ENCODE results near the gene SDK2. TPM values are rescaled to one million over a fixed set of nuclear protein-coding genes. Genes with fewer than 3 reads are reported as not detected.

Gene SDK2
- total and polyA plus RNA-seq, 2 of the 4 experiments (the other 2 are of a cell fraction) = under 0.01 to 0.03 TPM

GRCh38 chr17:73594598-73594997 lies 49.6 kb downstream of the SDK2 start:
- Histone ChIP-seq H2BK5ac (ENCODE audit: low read depth, low read length, poor library complexity, severe bottlenecking) (no peak overlapping the region), H3K18ac (ENCODE audit: low read depth, low read length) (no peak overlapping the region), H3K9me3 (ENCODE audit: control insufficient read depth, insufficient read depth, low read length) (peaks cover 3% of the 10 kb centered on the region), H4K8ac (ENCODE audit: low read depth in 2 of 2, low read length in 2 of 2) (no peak overlapping the region), H3K56ac (ENCODE audit: extremely low read depth, insufficient read depth, low read length) (no peak overlapping the region), H3K23ac (ENCODE audit: low read depth, low read length) (no peak overlapping the region), H4K20me1 (ENCODE audit: insufficient read depth, low read length) (no peaks in the 10 kb centered on the region), H2BK20ac (ENCODE audit: low read depth, low read length) (no peak overlapping the region), H3K4me3 (ENCODE audit: insufficient read depth, low read depth, low read length) (no peak overlapping the region), H3K14ac (replicated peaks; ENCODE audit: low read depth, low read length) (no peak overlapping the region), H3K36me3 (ENCODE audit: control insufficient read depth, insufficient read depth, low read length) (no peaks in the 10 kb centered on the region), H3K4ac (ENCODE audit: low read depth, low read length) (no peak overlapping the region), H3K27ac (ENCODE audit: insufficient read depth, low read length) (no peak overlapping the region), H4K5ac (ENCODE audit: low read depth, low read length) (no peak overlapping the region), H4K91ac (ENCODE audit: insufficient read depth, low read depth, low read length) (no peak overlapping the region), H3K27me3 (ENCODE audit: control insufficient read depth, insufficient read depth, low read length) (no peaks in the 10 kb centered on the region), H2AK9ac (replicated peaks; ENCODE audit: low read depth, low read length, poor library complexity) (no peak overlapping the region), H3K9ac (ENCODE audit: low read depth, low read length) (no peak overlapping the region), H3K9me1 (ENCODE audit: insufficient read depth, low read length) (no peaks in the 10 kb centered on the region), H2AK5ac (ENCODE audit: low read depth, low read length) (no peak overlapping the region), H3K79me1 (ENCODE audit: low read depth in 1 of 2, low read length in 2 of 2) (no peaks in the 10 kb centered on the region), H2BK15ac (ENCODE audit: low read depth, low read length) (no peak overlapping the region), H2BK120ac (ENCODE audit: low read depth, low read length) (no peak overlapping the region), H2AFZ (replicated peaks; ENCODE audit: low read length, poor library complexity) (no peak overlapping the region), H3K4me1 (ENCODE audit: control insufficient read depth, insufficient read depth, low read length) (no peaks in the 10 kb centered on the region), H3K4me2 (ENCODE audit: low read depth, low read length) (no peak overlapping the region)
- no peak for TF ChIP-seq RAD21 (IDR thresholded peaks at IDR 0.05; ENCODE audit: low read length)
- TF ChIP-seq NFE2L2 (IDR thresholded peaks at IDR 0.05; ENCODE audit: low read depth, low read length) = no peak
- no peak for TF ChIP-seq CTCF (conservative IDR thresholded peaks at IDR 0.05; ENCODE audit: low read depth, low read length)
- TF ChIP-seq BHLHE40 (IDR thresholded peaks at IDR 0.05; ENCODE audit: low read depth, low read length) = no peak
- TF ChIP-seq RCOR1 (IDR thresholded peaks at IDR 0.05; ENCODE audit: insufficient replicate concordance, low read length) = no peak
- TF ChIP-seq MAZ (IDR thresholded peaks at IDR 0.05; ENCODE audit: borderline replicate concordance, low read depth, low read length) = no peak
- no peak for TF ChIP-seq ELK1 (IDR thresholded peaks at IDR 0.05; ENCODE audit: borderline replicate concordance, low read depth, low read length)
- TF ChIP-seq POLR2A (IDR thresholded peaks at IDR 0.05; ENCODE audit: low read depth, low read length) = no peak
- TF ChIP-seq MXI1 (IDR thresholded peaks at IDR 0.05; ENCODE audit: borderline replicate concordance, low read depth, low read length) = no peak
- TF ChIP-seq SMC3 (IDR thresholded peaks at IDR 0.05; ENCODE audit: low read depth, low read length) = no peak
- TF ChIP-seq USF2 (IDR thresholded peaks at IDR 0.05; ENCODE audit: low read depth, low read length) = no peak
- no peak for TF ChIP-seq CHD1 (IDR thresholded peaks at IDR 0.05; ENCODE audit: low read depth, low read length)
- TF ChIP-seq CEBPB (IDR thresholded peaks at IDR 0.05; ENCODE audit: low read depth, low read length) = no peak
- no peak for TF ChIP-seq FOS (IDR thresholded peaks at IDR 0.05; ENCODE audit: low read depth, low read length)
- no peak for TF ChIP-seq MAFK (IDR thresholded peaks at IDR 0.05; ENCODE audit: low read depth, low read length)
- TF ChIP-seq RFX5 (IDR thresholded peaks at IDR 0.05; ENCODE audit: low read depth, low read length) = no peak
- dilution Hi-C loops (cut with HindIII; ENCODE audit: low sequenced_read_pairs, unreplicated experiment) (no loop called here), intact Hi-C loops (cut with micrococcal nuclease) (no loop called here), in situ Hi-C loops (cut with MboI; ENCODE audit: low sequenced_read_pairs) (no loop called here)
- WGBS, 2 experiments (ENCODE audit: extremely low coverage in 2 of 2, insufficient read length in 1 of 2) = 40% methylated on average over 1 of the region's 1 CpG; no CpG with 5 or more reads in 1 of the 2 experiments
- no TSS peak for BruUV-seq (replicated peaks)
- ATAC-seq (ENCODE audit: low read depth) (no peak), DNase-seq (no peak)
- ChIA-PET POLR2A (ENCODE audit: unreplicated experiment) (no interaction called here), CTCF (no interaction called here)
